ENCODE measurements around the gene SHISA6.

GRCh38 chr17:11458279-11458678 lies 217.3 kb downstream of the SHISA6 start:
- TF ChIP-seq CTCF (IDR thresholded peaks at IDR 0.05) (no peak), POLR2A (IDR thresholded peaks at IDR 0.05) (no peak)

All from heart left ventricle (tissue), 13 donors.